Stimulated activated CD8-positive, alpha-beta memory T cell treated with anti-CD3 and anti-CD28 coated beads, Interleukin-12 subunit alpha, Interleukin-12 subunit beta, amount 100 ng/mL, for 4 hours (primary cell): ENCODE measurements around the gene SRRM3.
"Not testable (repeated sequence)": the region's sequence is repeated elsewhere in the genome, so short reads cannot be mapped to it uniquely, and the experiment has no call there.

Source experiments
- DNase-seq: peaks from one replicate; pipeline ENCODE4 v3.0.0-alpha.2; 2020; ENCODE audit warnings: low read depth

SRRM3 gene

GRCh38 chr7:76230214-76230613 is 28.5 kb downstream of the SRRM3 start:
- no peak for DNase-seq

DNA sequence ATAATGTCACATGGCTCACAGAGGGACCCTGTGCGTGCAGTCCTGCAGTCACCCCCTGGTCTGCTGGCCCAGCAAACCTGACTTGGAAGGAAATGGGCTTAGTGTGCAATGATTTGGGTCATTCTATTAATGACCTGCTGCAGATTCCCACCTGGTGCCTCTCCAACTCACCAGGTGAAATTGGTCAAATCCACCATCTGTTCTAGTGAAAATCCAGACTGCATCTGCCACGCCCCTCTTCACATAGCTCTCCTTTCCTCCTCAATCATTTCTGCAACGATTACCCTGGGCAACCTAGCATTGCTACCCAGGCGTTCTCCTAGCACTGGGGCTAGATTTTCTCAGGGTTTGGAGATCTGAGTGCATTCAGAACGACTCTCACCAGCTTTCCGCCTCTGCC is 29.4 kb downstream of the SRRM3 start:
- no peak for DNase-seq

DNA sequence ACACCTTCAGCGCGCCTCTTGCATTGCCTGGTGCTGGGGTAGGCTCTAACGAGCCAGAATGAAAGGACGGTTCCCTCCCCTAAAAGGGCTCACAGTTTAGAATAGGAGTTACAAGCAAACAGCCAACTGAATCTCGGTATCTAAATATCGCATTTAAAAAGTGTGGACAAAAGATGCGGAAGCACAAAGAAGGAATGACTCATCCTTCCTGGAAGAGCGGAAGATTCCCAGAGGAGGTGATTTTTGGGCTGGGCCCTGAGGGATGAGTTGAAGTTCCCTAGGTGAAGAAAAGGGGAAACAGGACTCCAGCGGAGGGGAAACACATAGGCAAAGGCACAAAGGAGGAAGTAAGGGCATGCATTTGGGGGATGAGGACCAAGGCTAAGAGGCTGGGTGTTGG is 29.9 kb downstream of the SRRM3 start:
- DNase-seq: no peak

DNA sequence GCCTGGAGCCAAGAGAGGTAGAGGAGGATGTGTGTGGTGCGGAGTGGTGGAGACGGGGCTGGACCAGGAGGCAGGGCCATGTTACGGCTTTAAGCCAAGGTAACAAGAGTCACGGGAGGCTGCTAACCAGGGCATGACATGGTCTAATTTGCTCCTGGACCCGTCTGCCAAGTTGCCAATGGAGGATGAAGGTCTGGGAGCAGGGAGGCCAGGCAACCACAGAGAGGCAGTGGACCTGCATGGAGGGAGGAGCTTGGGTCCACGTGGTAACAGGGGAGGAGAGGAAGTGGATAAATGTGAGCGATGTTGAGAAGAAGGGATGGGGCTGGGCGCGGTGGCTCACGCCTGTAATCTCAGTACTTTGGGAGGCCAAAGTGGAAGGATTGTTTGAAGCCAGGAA is 31.0 kb downstream of the SRRM3 start:
- no peak for DNase-seq

- no peak for DNase-seq
Measured at GRCh38 chr7:76233538-76234281, 32.0 kb downstream of the SRRM3 start.

- DNase-seq: no peak
Measured at GRCh38 chr7:76234282-76234584, 32.5 kb downstream of the SRRM3 start.

DNA sequence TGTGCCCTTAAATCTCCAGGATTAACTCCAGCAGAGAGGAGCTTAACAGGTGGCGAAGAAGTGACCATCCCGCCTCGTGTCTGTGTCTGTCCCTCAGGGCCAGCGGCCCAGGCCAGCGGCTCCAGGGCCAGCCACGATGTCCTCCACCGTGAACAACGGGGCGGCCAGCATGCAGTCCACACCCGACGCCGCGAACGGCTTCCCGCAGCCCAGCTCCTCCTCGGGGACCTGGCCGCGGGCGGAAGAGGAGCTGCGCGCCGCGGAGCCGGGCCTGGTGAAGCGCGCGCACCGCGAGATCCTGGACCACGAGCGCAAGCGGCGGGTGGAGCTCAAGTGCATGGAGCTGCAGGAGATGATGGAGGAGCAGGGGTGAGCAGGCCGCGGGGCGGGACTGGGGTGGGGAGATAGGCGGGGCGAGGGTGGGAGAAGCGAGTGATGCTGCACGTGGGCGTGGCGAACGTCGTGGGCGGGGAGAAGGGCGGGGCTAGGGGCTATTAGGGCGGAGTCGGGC is 33.3 kb downstream of the SRRM3 start:
- peak; percentile 37 for DNase-seq

DNA sequence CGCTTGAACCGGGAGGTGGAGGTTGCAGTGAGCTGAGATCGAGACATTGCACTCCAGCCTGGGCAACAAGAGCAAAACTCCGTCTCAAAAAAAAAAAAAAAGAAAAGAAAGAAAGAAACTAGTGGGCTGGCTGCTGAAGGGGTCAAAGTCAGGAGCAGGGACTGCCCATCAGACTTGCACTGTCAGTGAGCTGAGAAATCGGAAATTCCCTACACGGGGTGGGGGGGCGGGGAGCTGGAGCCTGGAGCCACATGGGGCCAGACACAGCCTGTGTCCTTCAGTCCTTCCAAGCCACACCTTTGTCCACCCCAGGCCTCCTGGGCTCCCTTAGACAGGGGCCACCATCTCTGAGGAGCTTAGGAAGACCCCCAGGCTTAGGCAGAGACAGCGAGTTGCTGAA is 34.5 kb downstream of the SRRM3 start:
- no peak for DNase-seq

DNA sequence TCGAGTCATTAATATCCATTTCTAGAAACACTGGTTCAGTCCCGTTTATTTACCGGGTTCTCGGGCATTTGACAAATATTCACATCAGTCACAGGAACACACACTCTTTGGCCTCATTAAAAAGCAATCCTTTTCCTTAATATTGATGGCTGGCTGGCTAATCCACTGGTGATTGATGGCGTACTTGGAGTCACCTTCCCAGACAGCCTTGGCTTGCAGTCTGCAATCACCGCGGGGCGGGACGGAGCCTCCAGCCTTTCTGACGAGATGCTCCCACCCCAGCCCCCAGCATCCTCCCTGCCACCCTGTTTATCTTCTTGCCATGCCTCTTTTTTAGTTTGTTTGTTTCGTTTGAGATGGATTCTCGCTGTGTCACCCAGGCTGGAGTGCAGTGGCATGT is 36.6 kb downstream of the SRRM3 start:
- no peak for DNase-seq

DNA sequence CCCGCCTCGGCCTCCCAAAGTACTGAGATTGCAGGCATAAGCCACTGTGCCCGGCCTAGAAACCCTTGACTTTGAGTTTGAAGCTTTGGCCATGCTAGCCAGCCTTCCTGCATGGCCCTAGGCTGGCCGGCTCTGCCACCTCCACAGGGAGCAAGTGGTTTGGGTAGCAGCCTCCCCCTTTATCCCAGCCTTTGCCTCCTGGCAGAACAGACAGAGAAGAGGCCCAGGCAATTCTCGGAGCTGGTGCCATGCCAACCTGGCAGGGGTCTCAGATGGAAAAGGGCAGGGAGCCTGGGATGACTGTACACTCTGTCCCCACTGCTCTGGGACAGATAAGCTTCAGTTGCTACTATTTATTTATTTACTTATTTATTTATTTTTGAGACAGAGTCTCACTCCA is 39.4 kb downstream of the SRRM3 start:
- DNase-seq: no peak

GRCh38 chr7:76242517-76243063 is 40.9 kb downstream of the SRRM3 start:
- DNase-seq: not testable (repeated sequence)

DNA sequence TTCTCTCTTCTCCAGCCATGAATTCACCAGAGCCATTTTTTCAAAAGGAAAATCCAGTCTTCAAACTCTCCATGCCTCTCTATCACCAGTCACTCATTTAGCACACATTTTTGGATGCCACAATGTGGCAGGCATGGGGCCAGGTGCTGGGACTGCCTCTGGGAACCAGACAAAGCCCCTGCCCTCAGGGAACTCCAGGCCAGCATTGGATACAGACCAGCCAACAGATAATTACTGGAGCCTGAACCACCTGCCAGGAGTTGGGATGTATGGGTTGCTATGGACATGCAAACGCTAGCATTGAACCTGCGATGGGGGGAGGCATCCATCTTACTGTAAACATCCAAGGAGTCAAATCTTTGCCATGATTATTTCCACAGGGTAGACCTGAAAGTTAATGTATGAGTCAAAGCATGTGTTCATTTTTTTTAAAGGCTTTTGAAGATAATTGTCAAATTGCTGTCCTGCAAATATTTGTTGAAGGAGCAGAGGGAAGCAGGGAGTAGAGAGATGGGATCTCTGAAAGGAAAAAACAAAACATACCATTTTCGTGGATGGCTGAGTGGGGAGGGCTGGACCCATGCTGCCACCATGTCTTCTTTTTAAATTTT is 43.2 kb downstream of the SRRM3 start:
- no peak for DNase-seq

DNA sequence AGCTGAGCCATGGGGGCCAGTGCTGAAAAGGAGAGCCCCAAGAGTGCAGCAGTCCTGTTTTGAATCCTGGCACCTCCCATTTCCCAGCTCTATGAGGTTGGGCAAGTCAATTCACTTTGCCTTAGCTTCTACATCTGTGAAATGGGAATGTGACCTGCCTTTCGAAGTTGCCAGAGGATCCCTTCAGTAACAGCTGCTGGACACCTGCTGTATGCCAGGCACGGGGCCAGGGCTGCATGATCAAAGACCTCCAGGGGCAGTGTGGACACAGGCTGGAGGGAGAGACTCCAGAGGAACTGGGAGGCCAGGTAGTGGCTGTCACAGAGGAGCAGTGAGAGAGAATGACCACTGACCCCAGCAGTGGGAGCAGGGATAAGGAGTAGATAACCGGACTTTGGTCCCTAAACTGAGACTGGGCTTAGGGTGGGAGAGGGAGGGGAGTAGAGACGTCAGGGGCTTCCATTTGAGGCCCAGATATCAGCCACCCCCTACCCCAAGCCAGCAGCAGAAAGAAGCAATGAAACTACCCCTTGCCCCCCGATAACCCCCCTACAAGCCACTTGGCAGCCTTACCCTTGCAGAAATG is 45.2 kb downstream of the SRRM3 start:
- DNase-seq: no peak

DNA sequence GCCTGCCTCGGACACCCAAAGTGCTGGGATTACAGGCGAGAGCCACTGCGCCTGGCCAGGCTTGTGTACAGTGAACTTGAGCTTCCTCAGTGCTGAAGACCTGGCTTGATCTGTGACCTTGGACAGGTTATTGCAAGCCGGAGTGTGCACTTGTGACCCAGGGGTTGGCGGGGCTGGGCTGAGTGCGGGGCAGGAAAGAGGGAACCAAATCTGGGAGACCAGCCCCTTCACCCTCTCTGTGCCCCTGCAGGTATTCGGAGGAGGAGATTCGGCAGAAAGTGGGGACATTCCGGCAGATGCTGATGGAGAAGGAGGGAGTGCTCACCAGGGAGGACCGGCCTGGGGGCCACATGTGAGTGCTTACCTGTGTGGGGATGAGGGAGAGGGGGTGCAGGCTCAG is 46.2 kb downstream of the SRRM3 start:
- DNase-seq: no peak

GRCh38 chr7:76252021-76252420 is 50.3 kb downstream of the SRRM3 start:
- no peak for DNase-seq

DNA sequence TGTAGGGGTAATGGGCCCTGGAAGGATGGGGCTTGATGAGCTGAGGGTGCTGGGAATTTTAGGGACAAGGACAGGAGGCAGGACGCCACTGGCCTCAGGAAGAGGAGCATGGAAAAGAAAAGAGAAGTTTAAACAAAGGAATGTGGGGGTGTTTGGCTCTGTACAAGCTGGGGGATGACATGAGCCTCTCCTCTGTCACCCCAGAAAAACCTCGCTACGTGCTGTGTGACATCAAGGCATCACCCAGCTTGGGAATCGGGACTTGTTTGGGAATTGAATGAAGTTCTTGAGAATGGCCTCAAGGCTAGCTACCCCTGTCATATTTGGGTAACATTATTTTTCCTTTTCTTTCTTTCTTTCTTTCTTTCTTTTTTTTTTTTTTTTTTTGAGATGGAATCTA is 53.1 kb downstream of the SRRM3 start:
- DNase-seq: no peak

DNA sequence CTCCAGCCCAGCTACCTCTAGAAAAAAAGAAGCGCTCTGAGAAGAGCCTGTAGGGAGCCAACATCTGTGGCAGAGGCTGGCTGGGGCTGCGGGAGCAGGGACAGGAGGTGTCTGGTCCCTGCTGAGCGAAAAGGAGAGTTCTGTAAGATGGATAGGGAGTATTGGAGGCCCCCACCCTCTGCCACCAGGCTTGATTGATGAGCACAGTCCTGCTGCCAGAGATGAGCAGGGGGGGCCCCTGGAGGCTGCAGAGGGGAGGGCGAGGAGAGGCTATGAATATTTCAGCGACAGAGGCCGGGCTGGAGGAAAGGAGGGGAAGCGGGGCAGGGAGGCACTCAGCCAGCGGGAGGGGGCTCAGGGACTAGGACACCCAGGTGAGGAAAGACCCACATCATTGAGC is 56.3 kb downstream of the SRRM3 start:
- no peak for DNase-seq

GRCh38 chr7:76259124-76260093 is 57.7 kb downstream of the SRRM3 start:
- DNase-seq: no peak

DNA sequence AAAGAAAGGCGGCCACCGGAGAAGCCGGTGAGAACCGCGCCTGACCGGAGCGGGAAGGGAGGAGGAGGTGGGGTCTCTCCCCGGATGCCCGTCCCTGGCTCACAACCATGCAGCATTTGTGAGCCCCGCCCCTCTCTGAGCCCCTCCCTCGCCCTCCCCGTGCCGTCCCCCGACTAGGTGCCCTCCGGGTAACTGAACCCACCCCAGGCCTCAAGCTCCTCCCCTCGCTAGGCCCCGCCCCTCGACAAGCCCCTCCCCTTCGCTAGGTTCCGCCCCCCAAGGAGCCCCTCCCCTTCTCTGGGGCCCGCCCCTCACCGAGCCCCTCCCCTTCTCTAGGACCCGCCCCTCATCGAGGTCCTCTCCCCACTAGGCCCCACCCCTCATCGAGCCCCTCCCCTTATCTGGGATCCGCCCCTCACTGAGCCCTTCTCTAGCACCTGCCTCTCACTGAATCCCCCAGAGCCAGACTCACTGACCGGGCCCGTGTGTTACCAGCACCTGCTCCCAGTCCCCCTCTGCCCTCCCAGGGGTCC is 58.5 kb downstream of the SRRM3 start:
- DNase-seq: peak; percentile 13

DNA sequence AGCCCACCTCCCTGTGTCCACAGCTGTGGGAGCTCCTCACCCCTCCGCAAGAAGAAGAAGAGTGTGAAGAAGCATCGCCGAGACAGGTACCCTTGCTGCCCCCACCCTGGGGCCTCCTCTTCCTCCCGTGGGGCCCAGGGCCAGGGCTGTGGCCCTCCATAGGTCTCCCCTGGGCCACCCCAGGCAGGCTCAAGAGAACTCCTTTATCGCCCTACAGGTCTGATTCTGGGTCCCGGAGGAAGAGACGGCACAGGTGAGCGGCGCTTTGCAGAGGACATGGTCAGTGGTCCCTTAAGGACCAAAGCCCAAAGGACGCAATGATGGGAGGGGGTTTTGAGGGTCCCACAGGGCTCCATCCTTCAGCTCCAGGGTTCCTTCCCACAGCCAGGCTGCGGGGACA is 59.6 kb downstream of the SRRM3 start:
- no peak for DNase-seq

GRCh38 chr7:76261931-76262330 is 60.2 kb downstream of the SRRM3 start:
- DNase-seq: no peak
